ENCODE results near the gene BSPH1. TPM values are rescaled to one million over a fixed set of nuclear protein-coding genes. Genes with fewer than 3 reads are reported as not detected.

Gene BSPH1
- total and polyA plus RNA-seq, 2 donors (not counting 3 experiments of a cell fraction or from before 2014, with no cell fraction given) = not detected

GRCh38 chr19:48023011-48023410, 31.0 kb upstream of the BSPH1 start:
- no peak for FAIRE-seq

More at GRCh38 chr19:48023011-48023410, 31.0 kb upstream of the BSPH1 start:
- H3K4me3 ChIP-seq (replicated peaks in 1 of 3; ENCODE audit: insufficient read depth in 1 of 3, low read depth in 1 of 3, low read length in 3 of 3) = no peak overlapping the region
- no peak overlapping the region for H3K9ac ChIP-seq (replicated peaks; ENCODE audit: extremely low read depth, insufficient read depth, low read length)
- no peaks in the 10 kb centered on the region for H4K20me1 ChIP-seq (replicated peaks; ENCODE audit: control insufficient read depth, extremely low read depth, insufficient read depth, low read length)
- H3K79me2 ChIP-seq (ENCODE audit: control insufficient read depth, insufficient read depth, low read length) = no peaks in the 10 kb centered on the region
- no peaks in the 10 kb centered on the region for H3K36me3 ChIP-seq (ENCODE audit: control insufficient read depth in 2 of 2, extremely low read depth in 1 of 2, insufficient read depth in 2 of 2, low read length in 2 of 2)
- H3K9me1 ChIP-seq (replicated peaks; ENCODE audit: control insufficient read depth, extremely low read depth, insufficient read depth, low read length) = no peaks in the 10 kb centered on the region
- no TSS peak for BruUV-seq (replicated peaks)
- TF ChIP-seq POLR2AphosphoS5 (IDR thresholded peaks at IDR 0.05; ENCODE audit: insufficient read depth, low read depth, low read length) (no peak), EZH2 (IDR thresholded peaks at IDR 0.05; ENCODE audit: borderline replicate concordance, low read depth, low read length, severe bottlenecking) (no peak), POLR2A (IDR thresholded peaks at IDR 0.05; ENCODE audit: low read depth, low read length) (no peak), CTCF (IDR thresholded peaks at IDR 0.05; ENCODE audit: extremely low read depth in 1 of 2, insufficient read depth in 1 of 2, low read depth in 1 of 2, low read length in 2 of 2) (no peak), MAX (IDR thresholded peaks at IDR 0.05; ENCODE audit: insufficient read depth, insufficient read length) (no peak), MYC (IDR thresholded peaks at IDR 0.05; ENCODE audit: low read depth, low read length) (no peak), GATA2 (IDR thresholded peaks at IDR 0.05; ENCODE audit: insufficient read depth, insufficient read length, low read depth, low read length) (no peak), JUN (IDR thresholded peaks at IDR 0.05; ENCODE audit: borderline replicate concordance, insufficient read depth, insufficient read length, low read depth) (no peak), FOS (IDR thresholded peaks at IDR 0.05; ENCODE audit: borderline replicate concordance, insufficient read depth, low read length) (no peak)
- dilution Hi-C loops (cut with MboI; ENCODE audit: extremely low pct_ligation_motif_present, low sequenced_read_pairs) = no loop called here
- CTCF ChIA-PET = no interaction called here
- H3K27ac ChIP-seq (ENCODE audit: insufficient read depth, low read depth, low read length) = no peak overlapping the region
- no peak overlapping the region for H3K4me2 ChIP-seq (ENCODE audit: insufficient read depth, low read length)
- H3K27me3 ChIP-seq (ENCODE audit: control insufficient read depth in 2 of 2, insufficient read depth in 2 of 2, low read length in 2 of 2) = peaks cover 0 to under 1% of the 10 kb centered on the region in 2 experiments
- DNase-seq (ENCODE audit: low read depth, low spot score) = no peak
- no peaks in the 10 kb centered on the region for H3K9me3 ChIP-seq (replicated peaks; ENCODE audit: control insufficient read depth, insufficient read depth, low read length)
- POLR2A ChIA-PET = no interaction called here
- no peak overlapping the region for H2AFZ ChIP-seq (ENCODE audit: low read depth, low read length)
- intact Hi-C loops (cut with micrococcal nuclease) = no loop called here
- H3K4me1 ChIP-seq (ENCODE audit: control insufficient read depth, extremely low read depth, insufficient read depth, low read length) = no peaks in the 10 kb centered on the region
